Ishikawa (cell line): Measurements from ENCODE around the gene UBALD2.

Experiments used
- CEBPB ChIP-seq: IDR thresholded peaks from 2 replicates; pipeline ENCODE4 v1.6.1; 2012
- EP300 ChIP-seq: IDR thresholded peaks from 2 replicates; pipeline ENCODE4 v1.6.1; 2012; ENCODE audit warnings: borderline replicate concordance
- RAD21 ChIP-seq: IDR thresholded peaks from 2 replicates; pipeline ENCODE4 v1.6.1; 2012; ENCODE audit warnings: low read depth
- TAF1 ChIP-seq: IDR thresholded peaks from 2 replicates; pipeline ENCODE4 v1.6.1; 2012; ENCODE audit warnings: low read depth, mild to moderate bottlenecking
- TCF12 ChIP-seq: IDR thresholded peaks from 2 replicates; pipeline ENCODE4 v1.6.1; 2012; ENCODE audit warnings: low read depth
- ZBTB7A ChIP-seq: IDR thresholded peaks from 2 replicates; pipeline ENCODE4 v1.6.1; 2012; ENCODE audit warnings: low read depth
- TF ChIP-seq, protein P1 (sequence below): IDR thresholded peaks from 2 replicates; pipeline ENCODE4 v1.6.1; 2012
- TF ChIP-seq, protein P2 (sequence below): IDR thresholded peaks from 2 replicates; pipeline ENCODE4 v1.6.1; 2012; ENCODE audit warnings: low read depth, mild to moderate bottlenecking

DNA sequence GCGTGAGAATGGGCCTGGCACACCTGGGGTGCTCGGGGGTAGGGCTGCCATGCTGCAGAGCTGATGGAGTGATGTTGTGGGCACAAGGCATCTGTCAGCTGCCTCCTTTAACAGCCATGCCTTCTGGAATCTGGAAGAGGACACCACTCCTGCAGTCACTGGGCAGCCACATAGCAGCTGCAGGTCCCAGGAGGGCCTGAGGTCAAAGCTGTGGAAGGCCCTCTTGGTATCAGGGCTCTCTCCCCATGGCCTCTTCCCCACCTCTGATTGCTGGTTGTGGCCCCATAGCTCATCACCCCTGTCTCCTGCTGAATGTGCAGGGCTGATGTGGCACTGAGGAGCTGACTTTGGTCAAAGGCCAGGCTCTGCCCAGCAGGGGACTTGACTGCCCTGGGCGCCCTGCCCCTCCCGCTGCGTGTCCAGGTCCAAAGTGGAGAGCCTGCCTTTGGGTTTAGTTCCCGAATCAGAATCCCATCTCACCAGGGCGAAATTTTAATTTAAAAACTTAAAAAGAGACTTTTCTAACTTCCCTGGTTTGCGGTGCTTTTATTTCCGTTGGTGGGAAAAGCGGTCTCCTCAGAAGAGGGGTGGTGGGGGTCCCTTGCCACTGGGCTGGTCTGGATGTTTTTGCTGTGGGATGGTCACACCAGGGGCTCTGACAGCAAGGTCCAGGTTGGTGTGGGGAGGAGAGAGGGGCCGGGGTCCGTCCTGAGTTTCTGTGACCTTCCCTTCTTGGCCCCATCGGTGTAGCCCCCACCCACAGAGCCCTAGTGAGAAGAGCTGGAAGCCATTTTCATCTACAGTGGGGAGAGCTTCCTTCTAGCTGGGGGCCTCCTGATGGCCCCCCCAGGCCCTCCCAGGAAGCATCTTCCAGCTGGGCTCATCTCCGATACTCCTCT, 5.9 kb downstream of the UBALD2 start:
- no peak for TF ChIP-seq TAF1
- TF ChIP-seq, protein P1, sequence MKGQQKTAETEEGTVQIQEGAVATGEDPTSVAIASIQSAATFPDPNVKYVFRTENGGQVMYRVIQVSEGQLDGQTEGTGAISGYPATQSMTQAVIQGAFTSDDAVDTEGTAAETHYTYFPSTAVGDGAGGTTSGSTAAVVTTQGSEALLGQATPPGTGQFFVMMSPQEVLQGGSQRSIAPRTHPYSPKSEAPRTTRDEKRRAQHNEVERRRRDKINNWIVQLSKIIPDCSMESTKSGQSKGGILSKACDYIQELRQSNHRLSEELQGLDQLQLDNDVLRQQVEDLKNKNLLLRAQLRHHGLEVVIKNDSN, result no peak
- TF ChIP-seq, protein P2, sequence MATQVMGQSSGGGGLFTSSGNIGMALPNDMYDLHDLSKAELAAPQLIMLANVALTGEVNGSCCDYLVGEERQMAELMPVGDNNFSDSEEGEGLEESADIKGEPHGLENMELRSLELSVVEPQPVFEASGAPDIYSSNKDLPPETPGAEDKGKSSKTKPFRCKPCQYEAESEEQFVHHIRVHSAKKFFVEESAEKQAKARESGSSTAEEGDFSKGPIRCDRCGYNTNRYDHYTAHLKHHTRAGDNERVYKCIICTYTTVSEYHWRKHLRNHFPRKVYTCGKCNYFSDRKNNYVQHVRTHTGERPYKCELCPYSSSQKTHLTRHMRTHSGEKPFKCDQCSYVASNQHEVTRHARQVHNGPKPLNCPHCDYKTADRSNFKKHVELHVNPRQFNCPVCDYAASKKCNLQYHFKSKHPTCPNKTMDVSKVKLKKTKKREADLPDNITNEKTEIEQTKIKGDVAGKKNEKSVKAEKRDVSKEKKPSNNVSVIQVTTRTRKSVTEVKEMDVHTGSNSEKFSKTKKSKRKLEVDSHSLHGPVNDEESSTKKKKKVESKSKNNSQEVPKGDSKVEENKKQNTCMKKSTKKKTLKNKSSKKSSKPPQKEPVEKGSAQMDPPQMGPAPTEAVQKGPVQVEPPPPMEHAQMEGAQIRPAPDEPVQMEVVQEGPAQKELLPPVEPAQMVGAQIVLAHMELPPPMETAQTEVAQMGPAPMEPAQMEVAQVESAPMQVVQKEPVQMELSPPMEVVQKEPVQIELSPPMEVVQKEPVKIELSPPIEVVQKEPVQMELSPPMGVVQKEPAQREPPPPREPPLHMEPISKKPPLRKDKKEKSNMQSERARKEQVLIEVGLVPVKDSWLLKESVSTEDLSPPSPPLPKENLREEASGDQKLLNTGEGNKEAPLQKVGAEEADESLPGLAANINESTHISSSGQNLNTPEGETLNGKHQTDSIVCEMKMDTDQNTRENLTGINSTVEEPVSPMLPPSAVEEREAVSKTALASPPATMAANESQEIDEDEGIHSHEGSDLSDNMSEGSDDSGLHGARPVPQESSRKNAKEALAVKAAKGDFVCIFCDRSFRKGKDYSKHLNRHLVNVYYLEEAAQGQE, result no peak
- no peak for TF ChIP-seq EP300
- no peak for TF ChIP-seq CEBPB
- TF ChIP-seq TCF12, result no peak
- TF ChIP-seq ZBTB7A, result no peak
- no peak for TF ChIP-seq RAD21
